Measurements from ENCODE around the gene PHF3.

Gene PHF3

GRCh38 chr6:63714091-63714490 is 78.5 kb downstream of the PHF3 start:
- H4K20me1 ChIP-seq (ENCODE audit: insufficient read depth, low read length, poor library complexity, severe bottlenecking): no peaks in the 10 kb centered on the region
- no peaks in the 10 kb centered on the region for H3K9me2 ChIP-seq (replicated peaks; ENCODE audit: low read depth, low read length)
- no peak overlapping the region for H3K4me3 ChIP-seq (ENCODE audit: low read length, poor library complexity, severe bottlenecking)
- H3F3A ChIP-seq (ENCODE audit: low read depth): no peaks in the 10 kb centered on the region
- no peak overlapping the region for H3K4me2 ChIP-seq (ENCODE audit: low read depth, low read length, poor library complexity, severe bottlenecking)
- no peaks in the 10 kb centered on the region for H3K79me2 ChIP-seq (ENCODE audit: insufficient read depth, low read length)
- peaks cover 46% of the 10 kb centered on the region; the same call in 1 of the 2 replicates for H3K36me3 ChIP-seq (ENCODE audit: insufficient read depth, low read length)
- no peaks in the 10 kb centered on the region for H3K4me1 ChIP-seq (ENCODE audit: insufficient read depth, low read length, poor library complexity, severe bottlenecking)
- no peak overlapping the region for H2AFZ ChIP-seq (ENCODE audit: low read length)
- no peaks in the 10 kb centered on the region for H3K27me3 ChIP-seq (ENCODE audit: insufficient read depth, low read length, poor library complexity, severe bottlenecking)
- TF ChIP-seq CTCF (conservative IDR thresholded peaks at IDR 0.05; ENCODE audit: low read length) (no peak), EZH2phosphoT487 (IDR thresholded peaks at IDR 0.05; ENCODE audit: borderline replicate concordance) (no peak)
- no peaks in the 10 kb centered on the region for H3K9me3 ChIP-seq (ENCODE audit: insufficient read depth, low read depth, low read length)
- no peak overlapping the region for H3K9ac ChIP-seq (ENCODE audit: low read depth, low read length, poor library complexity, severe bottlenecking)

DNA sequence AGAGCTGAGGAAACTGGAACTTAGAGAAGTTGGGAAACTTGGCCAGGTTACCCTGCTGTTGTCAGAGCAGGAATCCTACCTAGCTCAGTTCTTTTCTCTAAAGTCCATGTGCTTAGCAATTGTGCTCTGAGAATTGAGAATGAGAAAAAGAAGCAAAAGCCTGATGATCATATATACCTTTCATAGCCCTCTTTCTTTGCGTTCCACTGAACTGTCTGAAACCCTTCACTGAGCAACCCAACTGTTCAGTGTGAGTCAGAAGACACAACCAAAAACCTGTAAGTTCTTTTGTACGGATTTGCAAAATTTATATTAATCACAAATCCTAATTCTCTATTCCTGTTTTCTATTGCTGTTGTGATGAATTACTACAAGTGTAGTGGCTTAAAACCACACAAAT is 80.6 kb downstream of the PHF3 start:
- H3F3A ChIP-seq (ENCODE audit: low read depth): no peaks in the 10 kb centered on the region
- H3K4me2 ChIP-seq (ENCODE audit: low read depth, low read length, poor library complexity, severe bottlenecking): no peak overlapping the region
- no peaks in the 10 kb centered on the region for H3K27me3 ChIP-seq (ENCODE audit: insufficient read depth, low read length, poor library complexity, severe bottlenecking)
- no peaks in the 10 kb centered on the region for H3K9me2 ChIP-seq (replicated peaks; ENCODE audit: low read depth, low read length)
- TF ChIP-seq EZH2phosphoT487 (IDR thresholded peaks at IDR 0.05; ENCODE audit: borderline replicate concordance) (no peak), CTCF (conservative IDR thresholded peaks at IDR 0.05; ENCODE audit: low read length) (no peak)
- H2AFZ ChIP-seq (ENCODE audit: low read length): no peak overlapping the region
- H3K9me3 ChIP-seq (ENCODE audit: insufficient read depth, low read depth, low read length): no peaks in the 10 kb centered on the region
- no peaks in the 10 kb centered on the region for H3K79me2 ChIP-seq (ENCODE audit: insufficient read depth, low read length)
- no peaks in the 10 kb centered on the region for H4K20me1 ChIP-seq (ENCODE audit: insufficient read depth, low read length, poor library complexity, severe bottlenecking)
- no peak overlapping the region for H3K9ac ChIP-seq (ENCODE audit: low read depth, low read length, poor library complexity, severe bottlenecking)
- no peak overlapping the region for H3K4me3 ChIP-seq (ENCODE audit: low read length, poor library complexity, severe bottlenecking)
- no peaks in the 10 kb centered on the region for H3K4me1 ChIP-seq (ENCODE audit: insufficient read depth, low read length, poor library complexity, severe bottlenecking)
- H3K36me3 ChIP-seq (ENCODE audit: insufficient read depth, low read length): peaks cover 25% of the 10 kb centered on the region; the same call in 1 of the 2 replicates

- no peak overlapping the region for H3K9ac ChIP-seq (ENCODE audit: low read depth, low read length, poor library complexity, severe bottlenecking)
- no peaks in the 10 kb centered on the region for H3K36me3 ChIP-seq (ENCODE audit: insufficient read depth, low read length)
- peaks cover 3% of the 10 kb centered on the region for H3K4me1 ChIP-seq (ENCODE audit: insufficient read depth, low read length, poor library complexity, severe bottlenecking)
- H3K4me3 ChIP-seq (ENCODE audit: low read length, poor library complexity, severe bottlenecking): no peak overlapping the region
- TF ChIP-seq CTCF (conservative IDR thresholded peaks at IDR 0.05; ENCODE audit: low read length) (no peak), EZH2phosphoT487 (IDR thresholded peaks at IDR 0.05; ENCODE audit: borderline replicate concordance) (no peak)
- no peaks in the 10 kb centered on the region for H3K79me2 ChIP-seq (ENCODE audit: insufficient read depth, low read length)
- H3K4me2 ChIP-seq (ENCODE audit: low read depth, low read length, poor library complexity, severe bottlenecking): no peak overlapping the region
- H3K27me3 ChIP-seq (ENCODE audit: insufficient read depth, low read length, poor library complexity, severe bottlenecking): no peaks in the 10 kb centered on the region
- H3F3A ChIP-seq (ENCODE audit: low read depth): no peaks in the 10 kb centered on the region
- H2AFZ ChIP-seq (ENCODE audit: low read length): no peak overlapping the region
- no peaks in the 10 kb centered on the region for H4K20me1 ChIP-seq (ENCODE audit: insufficient read depth, low read length, poor library complexity, severe bottlenecking)
- no peaks in the 10 kb centered on the region for H3K9me2 ChIP-seq (replicated peaks; ENCODE audit: low read depth, low read length)
- no peaks in the 10 kb centered on the region for H3K9me3 ChIP-seq (ENCODE audit: insufficient read depth, low read depth, low read length)
Measured at GRCh38 chr6:63721181-63721580, 85.6 kb downstream of the PHF3 start.

All from Loucy (cell line).